ENCODE results near the gene GIMAP8. TPM values are rescaled to one million over a fixed set of nuclear protein-coding genes. Genes with fewer than 3 reads are reported as not detected.

GIMAP8 gene
- total and polyA plus RNA-seq, 4 experiments from 2014 or later: 9.8 to 62.5 (median 49.5) TPM

GRCh38 chr7:150404172-150404804 lies 46.1 kb upstream of the GIMAP8 start:
- POLR2A ChIA-PET (ENCODE audit: partially characterized antibody): interaction anchor here (0.5 to 6.1 kb wide), 17 partner anchors 9 to 346 kb away, joined by 3 to 101 read pairs (median 5); partner anchors contain the start of genes GIMAP1, REPIN1 and ZNF775
- Mint-ChIP-seq H3K27me3 (no peaks in the 10 kb centered on the region), H3K9me3 (no peaks in the 10 kb centered on the region), H3K4me1 (peaks cover 21 to 53% (median 39%) of the 10 kb centered on the region in 4 donors), H3K27ac (peak overlapping the region; percentile 80 to 96 (median 95)), H3K36me3 (peaks cover 13 to 24% of the 10 kb centered on the region in 2 donors), H3K4me3 (peak overlapping the region; percentile 86 to 99 (median 95))
- H3K36me3 ChIP-seq (ENCODE audit: insufficient read depth, low read length): no peaks in the 10 kb centered on the region
- H3K4me1 ChIP-seq (ENCODE audit: insufficient read depth, low read length): peaks cover 30% of the 10 kb centered on the region
- CTCF ChIA-PET (ENCODE audit: partially characterized antibody): interaction anchor here (0.7 to 1.1 kb wide), 9 partner anchors 11 to 613 kb away, joined by 3 to 5 read pairs (median 3); no protein-coding TSS in a partner anchor
- peak overlapping the region; percentile 50 to 92 for H3K4me3 ChIP-seq (ENCODE audit: low read length in 2 of 2)
- H3K27me3 ChIP-seq (ENCODE audit: insufficient read depth, low read length): no peaks in the 10 kb centered on the region
- H3K27ac ChIP-seq (ENCODE audit: low read depth, low read length): peak overlapping the region; percentile 85
- H3K9me3 ChIP-seq (ENCODE audit: control insufficient read depth in 1 of 2, low read length in 2 of 2): no peaks in the 10 kb centered on the region
- DNase-seq: peak in 2 of 5 donors; percentile 7 to 12
- intact Hi-C loops (cut with micrococcal nuclease): no loop called here

GRCh38 chr7:150404805-150405583 lies 45.4 kb upstream of the GIMAP8 start:
- ChIA-PET CTCF (ENCODE audit: partially characterized antibody) (interaction anchor here (0.6 to 2.7 kb wide), 24 partner anchors 10 to 1776 kb away, joined by 3 to 24 read pairs (median 3); partner anchors contain the start of gene GIMAP6), POLR2A (ENCODE audit: partially characterized antibody) (interaction anchor here (0.5 to 6.1 kb wide), 34 partner anchors 10 to 1163 kb away, joined by 3 to 101 read pairs (median 5); partner anchors contain the start of genes ABCF2, ACTR3C, GIMAP1 and GIMAP8)
- H3K27ac ChIP-seq (ENCODE audit: low read depth, low read length): peak overlapping the region; percentile 85
- H3K27me3 Mint-ChIP-seq: no peaks in the 10 kb centered on the region
- H3K9me3 ChIP-seq (ENCODE audit: control insufficient read depth in 1 of 2, low read length in 2 of 2): no peaks in the 10 kb centered on the region
- peaks cover 21 to 53% (median 39%) of the 10 kb centered on the region in 4 donors for H3K4me1 Mint-ChIP-seq
- peak overlapping the region; percentile 93 to 99 (median 98) for H3K4me3 Mint-ChIP-seq
- H3K4me3 ChIP-seq (ENCODE audit: low read length in 2 of 2): peak overlapping the region; percentile 62 to 92
- peak overlapping the region; percentile 80 to 99 (median 98) for H3K27ac Mint-ChIP-seq
- no peaks in the 10 kb centered on the region for H3K27me3 ChIP-seq (ENCODE audit: insufficient read depth, low read length)
- peak; percentile 75 to 80 (median 77) for DNase-seq
- intact Hi-C loops (cut with micrococcal nuclease): loop anchor here (1.0 kb wide), 5 partner anchors 26 to 623 kb away; partner anchors contain the start of genes ABCB8, REPIN1 and ZNF775
- peaks cover 30% of the 10 kb centered on the region for H3K4me1 ChIP-seq (ENCODE audit: insufficient read depth, low read length)
- H3K36me3 ChIP-seq (ENCODE audit: insufficient read depth, low read length): peaks cover 2% of the 10 kb centered on the region
- peaks cover 13 to 29% of the 10 kb centered on the region in 2 donors for H3K36me3 Mint-ChIP-seq
- no peaks in the 10 kb centered on the region for H3K9me3 Mint-ChIP-seq

GRCh38 chr7:150405584-150406311 lies 44.7 kb upstream of the GIMAP8 start:
- Mint-ChIP-seq H3K4me3 (peak overlapping the region; percentile 93 to 99 (median 98)), H3K9me3 (no peaks in the 10 kb centered on the region), H3K36me3 (peaks cover 13 to 33% of the 10 kb centered on the region in 2 donors), H3K27me3 (no peaks in the 10 kb centered on the region), H3K27ac (peak overlapping the region; percentile 80 to 99 (median 98)), H3K4me1 (peaks cover 21 to 50% (median 38%) of the 10 kb centered on the region in 4 donors)
- Histone ChIP-seq H3K4me3 (ENCODE audit: low read length in 2 of 2) (peak overlapping the region; percentile 62 to 92), H3K27ac (ENCODE audit: low read depth, low read length) (peak overlapping the region; percentile 85), H3K27me3 (ENCODE audit: insufficient read depth, low read length) (no peaks in the 10 kb centered on the region), H3K9me3 (ENCODE audit: control insufficient read depth in 1 of 2, low read length in 2 of 2) (no peaks in the 10 kb centered on the region), H3K4me1 (ENCODE audit: insufficient read depth, low read length) (peaks cover 30% of the 10 kb centered on the region), H3K36me3 (ENCODE audit: insufficient read depth, low read length) (peaks cover 9% of the 10 kb centered on the region)
- POLR2A ChIA-PET (ENCODE audit: partially characterized antibody): interaction anchor here (0.5 to 6.1 kb wide), 31 partner anchors 9 to 1164 kb away, joined by 3 to 101 read pairs (median 5); partner anchors contain the start of genes ABCF2, ACTR3C, GIMAP1 and GIMAP4
- DNase-seq: peak in 1 of 5 donors; percentile 16
- intact Hi-C loops (cut with micrococcal nuclease): loop anchor here (1.0 kb wide), 6 partner anchors 16 to 623 kb away; partner anchors contain the start of genes ABCB8, REPIN1 and ZNF775
- CTCF ChIA-PET (ENCODE audit: partially characterized antibody): interaction anchor here (0.6 to 2.7 kb wide), 18 partner anchors 9 to 1777 kb away, joined by 3 to 24 read pairs (median 3); partner anchors contain the start of gene GIMAP6

- no peaks in the 10 kb centered on the region for H3K9me3 Mint-ChIP-seq
- Histone ChIP-seq H3K27ac (ENCODE audit: low read depth, low read length) (peak overlapping the region; percentile 85), H3K9me3 (ENCODE audit: control insufficient read depth in 1 of 2, low read length in 2 of 2) (no peaks in the 10 kb centered on the region), H3K4me3 (ENCODE audit: low read length in 2 of 2) (peak overlapping the region; percentile 62 to 92), H3K36me3 (ENCODE audit: insufficient read depth, low read length) (peaks cover 11% of the 10 kb centered on the region), H3K27me3 (ENCODE audit: insufficient read depth, low read length) (no peaks in the 10 kb centered on the region), H3K4me1 (ENCODE audit: insufficient read depth, low read length) (peaks cover 30% of the 10 kb centered on the region)
- ChIA-PET POLR2A (ENCODE audit: partially characterized antibody) (interaction anchor here (0.6 to 6.1 kb wide), 32 partner anchors 9 to 821 kb away, joined by 3 to 101 read pairs (median 5); partner anchors contain the start of genes ABCF2, ACTR3C, GIMAP1 and GIMAP4), CTCF (ENCODE audit: partially characterized antibody) (interaction anchor here (0.9 to 2.7 kb wide), 16 partner anchors 8 to 492 kb away, joined by 3 to 24 read pairs (median 4); no protein-coding TSS in a partner anchor)
- no peaks in the 10 kb centered on the region for H3K27me3 Mint-ChIP-seq
- intact Hi-C loops (cut with micrococcal nuclease): loop anchor here (1.0 kb wide), 1 partner anchor 15 kb away; no protein-coding TSS in a partner anchor
- peak overlapping the region; percentile 80 to 99 (median 98) for H3K27ac Mint-ChIP-seq
- peak overlapping the region; percentile 93 to 99 (median 98) for H3K4me3 Mint-ChIP-seq
- peak in 4 of 5 donors; percentile 10 to 22 (median 16) for DNase-seq
- peaks cover 21 to 50% (median 35%) of the 10 kb centered on the region in 4 donors for H3K4me1 Mint-ChIP-seq
- peaks cover 13 to 37% of the 10 kb centered on the region in 2 donors for H3K36me3 Mint-ChIP-seq
Observed at GRCh38 chr7:150406312-150406566, 44.2 kb upstream of the GIMAP8 start.

GRCh38 chr7:150406567-150407421 lies 43.6 kb upstream of the GIMAP8 start:
- peaks cover 23 to 50% (median 35%) of the 10 kb centered on the region in 4 donors for H3K4me1 Mint-ChIP-seq
- POLR2A ChIA-PET (ENCODE audit: partially characterized antibody): interaction anchor here (0.7 to 6.1 kb wide), 31 partner anchors 11 to 350 kb away, joined by 3 to 101 read pairs (median 5); partner anchors contain the start of genes ACTR3C, GIMAP1, GIMAP4 and GIMAP6
- Histone ChIP-seq H3K4me1 (ENCODE audit: insufficient read depth, low read length) (peaks cover 30% of the 10 kb centered on the region), H3K9me3 (ENCODE audit: control insufficient read depth in 1 of 2, low read length in 2 of 2) (no peaks in the 10 kb centered on the region), H3K27ac (ENCODE audit: low read depth, low read length) (peak overlapping the region; percentile 85), H3K36me3 (ENCODE audit: insufficient read depth, low read length) (peaks cover 11% of the 10 kb centered on the region), H3K27me3 (ENCODE audit: insufficient read depth, low read length) (no peaks in the 10 kb centered on the region), H3K4me3 (ENCODE audit: low read length in 2 of 2) (peak overlapping the region; percentile 62 to 92)
- CTCF ChIA-PET (ENCODE audit: partially characterized antibody): interaction anchor here (1.0 to 2.7 kb wide), 13 partner anchors 8 to 492 kb away, joined by 3 to 24 read pairs (median 4); no protein-coding TSS in a partner anchor
- intact Hi-C loops (cut with micrococcal nuclease): loop anchor here (1.0 kb wide), 1 partner anchor 15 kb away; no protein-coding TSS in a partner anchor
- H3K27ac Mint-ChIP-seq: peak overlapping the region; percentile 80 to 99 (median 98)
- H3K4me3 Mint-ChIP-seq: peak overlapping the region; percentile 93 to 99 (median 98)
- H3K27me3 Mint-ChIP-seq: no peaks in the 10 kb centered on the region
- H3K9me3 Mint-ChIP-seq: no peaks in the 10 kb centered on the region
- H3K36me3 Mint-ChIP-seq: peaks cover 18 to 43% of the 10 kb centered on the region in 2 donors
- peak; percentile 43 to 56 (median 52) for DNase-seq

Data from CD4-positive, alpha-beta memory T cell (primary cell).